KMS-11 (cell line): ENCODE measurements around the gene BLACAT1.

Experiments used
- H2AFZ ChIP-seq: fragments of 200-600 bp; sonication (generic); 2 replicates; pipeline ENCODE4 v1.6.1; 2016; ENCODE audit warnings: antibody characterized with exemption, mixed run types, low read depth
- H3K27ac ChIP-seq: fragments of 200-600 bp; sonication (generic); 2 replicates; pipeline ENCODE4 v1.6.1; 2016; ENCODE audit warnings: mild to moderate bottlenecking, mixed run types
- H3K27me3 ChIP-seq: fragments of 200-600 bp; sonication (generic); 2 replicates; pipeline ENCODE4 v1.6.1; 2017; ENCODE audit warnings: mild to moderate bottlenecking, low read depth, mixed run types, moderate library complexity; ENCODE audit not compliant: insufficient read depth
- H3K36me3 ChIP-seq: fragments of 200-600 bp; sonication (generic); 2 replicates; pipeline ENCODE4 v1.6.1; 2017; ENCODE audit warnings: mild to moderate bottlenecking, mixed run types; ENCODE audit not compliant: insufficient read depth
- H3K4me1 ChIP-seq: fragments of 200-600 bp; sonication (generic); 2 replicates; pipeline ENCODE4 v1.6.1; 2016; ENCODE audit warnings: mild to moderate bottlenecking, low read depth, mixed run types; ENCODE audit not compliant: poor library complexity, severe bottlenecking
- H3K4me2 ChIP-seq: fragments of 200-600 bp; sonication (generic); 2 replicates; pipeline ENCODE4 v1.7.0; 2016; ENCODE audit warnings: mild to moderate bottlenecking, mixed run types
- H3K4me3 ChIP-seq: fragments of 200-600 bp; sonication (generic); IDR thresholded peaks from 2 replicates; pipeline ENCODE4 v1.6.1; 2017; ENCODE audit warnings: low read depth, low read length, mixed read lengths; ENCODE audit not compliant: insufficient read depth
- H3K79me2 ChIP-seq: fragments of 200-600 bp; sonication (generic); 2 replicates; pipeline ENCODE4 v1.6.1; 2016; ENCODE audit warnings: low read depth, mixed run types; ENCODE audit not compliant: insufficient read depth
- H3K9ac ChIP-seq: fragments of 200-600 bp; sonication (generic); 2 replicates; pipeline ENCODE4 v1.6.1; 2016; ENCODE audit warnings: mild to moderate bottlenecking, mixed run types
- H4K20me1 ChIP-seq: fragments of 200-600 bp; sonication (generic); 2 replicates; pipeline ENCODE4 v1.6.1; 2016; ENCODE audit warnings: mild to moderate bottlenecking, mixed run types; ENCODE audit not compliant: insufficient read depth
- TF ChIP-seq, protein P1 (sequence below): fragments of 200-600 bp; sonication (generic); conservative IDR thresholded peaks from 2 replicates; pipeline ENCODE4 v1.6.1; 2017; ENCODE audit warnings: low read depth, mild to moderate bottlenecking, antibody characterized with exemption, low read length, moderate library complexity, mixed read lengths

BLACAT1 gene

DNA sequence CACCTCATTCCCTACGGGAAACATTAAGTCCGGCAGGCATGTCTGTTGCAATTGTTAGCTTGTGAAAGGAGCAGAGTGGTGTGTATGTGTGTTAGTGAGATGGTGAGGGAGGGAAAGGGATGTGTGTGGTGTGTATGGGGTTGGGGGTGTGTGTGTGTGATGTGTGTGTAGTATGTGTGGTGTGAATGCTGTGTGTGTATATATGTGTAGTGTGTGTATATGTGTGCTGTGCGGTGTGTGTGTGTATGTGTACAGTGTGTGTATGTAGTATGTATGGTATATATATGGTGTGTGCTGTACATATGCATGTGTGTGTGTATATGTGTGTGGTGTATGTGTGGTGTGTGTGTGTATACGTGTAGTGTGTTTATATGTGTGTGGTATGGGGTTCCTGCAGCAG, 20.8 kb upstream of the BLACAT1 start:
- Histone ChIP-seq H4K20me1 (no peaks in the 10 kb centered on the region), H3K79me2 (no peaks in the 10 kb centered on the region), H3K9ac (no peak overlapping the region), H3K4me2 (no peak overlapping the region), H3K4me3 (no peak overlapping the region), H3K27ac (no peak overlapping the region), H3K4me1 (peaks cover 35% of the 10 kb centered on the region), H3K36me3 (no peaks in the 10 kb centered on the region), H3K27me3 (no peaks in the 10 kb centered on the region; the same call in 1 of the 2 replicates), H2AFZ (no peak overlapping the region)
- TF ChIP-seq, protein P1, sequence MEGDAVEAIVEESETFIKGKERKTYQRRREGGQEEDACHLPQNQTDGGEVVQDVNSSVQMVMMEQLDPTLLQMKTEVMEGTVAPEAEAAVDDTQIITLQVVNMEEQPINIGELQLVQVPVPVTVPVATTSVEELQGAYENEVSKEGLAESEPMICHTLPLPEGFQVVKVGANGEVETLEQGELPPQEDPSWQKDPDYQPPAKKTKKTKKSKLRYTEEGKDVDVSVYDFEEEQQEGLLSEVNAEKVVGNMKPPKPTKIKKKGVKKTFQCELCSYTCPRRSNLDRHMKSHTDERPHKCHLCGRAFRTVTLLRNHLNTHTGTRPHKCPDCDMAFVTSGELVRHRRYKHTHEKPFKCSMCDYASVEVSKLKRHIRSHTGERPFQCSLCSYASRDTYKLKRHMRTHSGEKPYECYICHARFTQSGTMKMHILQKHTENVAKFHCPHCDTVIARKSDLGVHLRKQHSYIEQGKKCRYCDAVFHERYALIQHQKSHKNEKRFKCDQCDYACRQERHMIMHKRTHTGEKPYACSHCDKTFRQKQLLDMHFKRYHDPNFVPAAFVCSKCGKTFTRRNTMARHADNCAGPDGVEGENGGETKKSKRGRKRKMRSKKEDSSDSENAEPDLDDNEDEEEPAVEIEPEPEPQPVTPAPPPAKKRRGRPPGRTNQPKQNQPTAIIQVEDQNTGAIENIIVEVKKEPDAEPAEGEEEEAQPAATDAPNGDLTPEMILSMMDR, result no peak

- Histone ChIP-seq H3K9ac (no peak overlapping the region), H3K27ac (no peak overlapping the region), H3K4me1 (peaks cover 28% of the 10 kb centered on the region), H3K79me2 (no peaks in the 10 kb centered on the region), H3K4me2 (no peak overlapping the region), H4K20me1 (no peaks in the 10 kb centered on the region), H3K4me3 (no peak overlapping the region), H3K27me3 (no peaks in the 10 kb centered on the region; the same call in 1 of the 2 replicates), H3K36me3 (no peaks in the 10 kb centered on the region), H2AFZ (no peak overlapping the region)
- TF ChIP-seq, protein P1, result no peak
These were observed 20.0 kb upstream of the BLACAT1 start for GRCh38 chr1:205475855-205476254.

DNA sequence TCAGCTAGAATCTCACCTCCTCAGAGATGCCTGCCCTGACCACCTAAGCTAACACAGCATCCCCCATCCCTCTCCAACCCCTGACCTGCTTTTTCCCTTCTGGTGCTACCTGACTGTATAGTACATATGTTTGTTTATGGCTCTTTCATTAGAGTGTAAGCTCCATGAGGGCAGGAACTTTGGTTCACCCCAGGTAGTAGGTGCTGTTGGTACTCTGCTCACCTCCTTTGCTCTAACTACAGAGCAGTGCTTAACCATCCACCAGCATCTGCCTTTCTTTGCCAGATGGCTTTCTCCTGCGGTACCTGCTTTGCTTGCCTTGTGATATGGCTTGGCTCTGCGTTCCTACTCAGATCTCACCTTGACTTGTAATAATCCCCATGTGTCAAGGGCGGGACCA, 18.7 kb upstream of the BLACAT1 start:
- TF ChIP-seq, protein P1, result no peak
- Histone ChIP-seq H3K4me1 (peaks cover 16% of the 10 kb centered on the region), H3K4me3 (no peak overlapping the region), H3K27ac (no peak overlapping the region), H4K20me1 (no peaks in the 10 kb centered on the region), H3K36me3 (no peaks in the 10 kb centered on the region), H3K27me3 (peaks cover 4% of the 10 kb centered on the region), H3K4me2 (no peak overlapping the region), H2AFZ (no peak overlapping the region), H3K9ac (no peak overlapping the region), H3K79me2 (no peaks in the 10 kb centered on the region)

GRCh38 chr1:205473966-205474365, 18.1 kb upstream of the BLACAT1 start:
- no peak overlapping the region for H3K4me3 ChIP-seq

More at GRCh38 chr1:205473966-205474365, 18.1 kb upstream of the BLACAT1 start:
- H3K4me2 ChIP-seq, result no peak overlapping the region
- peaks cover 4% of the 10 kb centered on the region for H3K27me3 ChIP-seq
- peaks cover 12% of the 10 kb centered on the region for H3K4me1 ChIP-seq
- TF ChIP-seq, protein P1, result no peak
- H3K79me2 ChIP-seq, result no peaks in the 10 kb centered on the region
- H3K36me3 ChIP-seq, result no peaks in the 10 kb centered on the region
- no peak overlapping the region for H3K27ac ChIP-seq
- no peak overlapping the region for H2AFZ ChIP-seq
- H4K20me1 ChIP-seq, result no peaks in the 10 kb centered on the region
- H3K9ac ChIP-seq, result no peak overlapping the region
